Right lobe of liver (tissue), 4 donors: ENCODE measurements around the gene CYB5B.

Source experiments
- CTCF ChIP-seq, 4 donors: fragments of 200-600 bp in 3 of 4; fragments of 450-650 bp in 1 of 4; IDR thresholded peaks; one replicate each; pipeline versions ENCODE4 v1.5.1 to v1.8.0; 2016 to 2022; ENCODE audit warnings: antibody characterized with exemption in 4 of 4, mild to moderate bottlenecking in 2 of 4
- POLR2A ChIP-seq: fragments of 450-650 bp; IDR thresholded peaks from one replicate; pipeline ENCODE4 v1.6.1; 2017; ENCODE audit warnings: antibody characterized with exemption, mild to moderate bottlenecking
- donor health status: DM: no; HTN: no; CAD: no.
- donor health status: DM: no; HTN: no; CAD: no.
- donor health status: DM: no; HTN: yes; CAD: no.

GRCh38 chr16:69402439-69402838, 22.0 kb upstream of the CYB5B start:
- TF ChIP-seq CTCF (IDR thresholded peaks at IDR 0.05) (no peak), POLR2A (no peak)
